GM12878 (cell line): ENCODE data around the gene ERC2. TPM values are rescaled to one million over a fixed set of nuclear protein-coding genes. Genes with fewer than 3 reads are reported as not detected.

Experiments
- ATAC-seq: fragments of 200-7000 bp; cut with Tn5 transposase; 3 replicates; pipeline ENCODE4 v1.9.1; 2020; ENCODE audit warnings: mild to moderate bottlenecking, moderate library complexity
- BruUV-seq: library from RNA; stranded (reverse); fragments of 400-500 nt; replicated peaks from 2 replicates; lab custom pipeline; 2021; lab: Mats Ljungman, UMichigan
- CTCF ChIA-PET: fragments of 300-600 bp; sonication (Branson Sonifier 250); formaldehyde crosslinking; extraction: SDS; loops from one replicate; lab custom pipeline; 2021; ENCODE audit warnings: inconsistent platforms; lab: Yijun Ruan, JAX
- POLR2A ChIA-PET: fragments of 350-600 bp; formaldehyde crosslinking; extraction: SDS; loops from one replicate; lab custom pipeline; 2021; ENCODE audit warnings: inconsistent platforms; lab: Charles Lee
- RAD21 ChIA-PET: fragments of 300-600 bp; sonication (Branson Sonifier 250); formaldehyde crosslinking; loops from one replicate; lab custom pipeline; 2023; ENCODE audit warnings: antibody characterized with exemption; ENCODE audit not compliant: unreplicated experiment; lab: Charles Lee
- SMC1A ChIA-PET: fragments of 300-600 bp; sonication (Branson Sonifier 250); formaldehyde crosslinking; loops from one replicate; lab custom pipeline; 2023; ENCODE audit not compliant: unreplicated experiment, uncharacterized antibody; lab: Charles Lee
- DNase-seq: peaks from one replicate; pipeline ENCODE4 v3.0.0-alpha.2; 2011; ENCODE audit warnings: low read depth, low spot score
- FAIRE-seq: peaks from 3 replicates; lab custom pipeline; 2011; peaks lifted over from hg19 to GRCh38; lab: Jason Lieb, UNC
- H2AFZ ChIP-seq: 2 replicates; pipeline ENCODE4 v1.6.0; 2011; ENCODE audit warnings: low read depth, low read length, control low read depth; ENCODE audit not compliant: control insufficient read depth
- H3K27ac ChIP-seq: 2 replicates; pipeline ENCODE4 v1.5.1; 2011; ENCODE audit warnings: control low read depth; ENCODE audit not compliant: control insufficient read depth, insufficient read depth
- H3K27me3 ChIP-seq, 2 experiments: replicated peaks in 1 of 2; 2 replicates each; pipeline versions ENCODE4 v1.6.0 to v1.6.1; 2011; ENCODE audit warnings: low read length in 1 of 2; ENCODE audit not compliant: control insufficient read depth in 2 of 2, insufficient read depth in 2 of 2
- H3K36me3 ChIP-seq, 2 experiments: 2 replicates each; pipeline ENCODE4 v1.5.1; 2011; ENCODE audit warnings: low read length in 1 of 2; ENCODE audit not compliant: control insufficient read depth in 2 of 2, insufficient read depth in 2 of 2
- H3K4me1 ChIP-seq: 2 replicates; pipeline ENCODE4 v1.6.1; 2011; ENCODE audit warnings: mild to moderate bottlenecking, low read length, moderate library complexity, mixed read lengths; ENCODE audit not compliant: control insufficient read depth, insufficient read depth
- H3K4me2 ChIP-seq: 2 replicates; pipeline ENCODE4 v1.6.0; 2011; ENCODE audit warnings: control low read depth; ENCODE audit not compliant: control insufficient read depth, insufficient read depth
- H3K4me3 ChIP-seq: fragments of 200-600 bp; sonication (generic); 2 replicates; pipeline ENCODE4 v1.5.1; 2016
- H3K79me2 ChIP-seq: 2 replicates; pipeline ENCODE4 v1.6.0; 2011; ENCODE audit warnings: low read length; ENCODE audit not compliant: control insufficient read depth, insufficient read depth
- H3K9ac ChIP-seq: 2 replicates; pipeline ENCODE4 v1.8.0; 2011; ENCODE audit warnings: low read length, control low read depth, mixed read lengths; ENCODE audit not compliant: control insufficient read depth, insufficient read depth
- H3K9me3 ChIP-seq: replicated peaks from 3 replicates; pipeline ENCODE4 v1.5.1; 2011; ENCODE audit warnings: mild to moderate bottlenecking, low read length; ENCODE audit not compliant: control insufficient read depth, insufficient read depth
- H4K20me1 ChIP-seq: 2 replicates; pipeline ENCODE4 v1.6.0; 2011; ENCODE audit not compliant: control insufficient read depth, insufficient read depth
- ASH2L ChIP-seq: fragments of 300-600, 200-600 bp; sonication (generic); IDR thresholded peaks from 2 replicates; pipeline ENCODE4 v1.6.1; 2017; ENCODE audit warnings: low read depth, mild to moderate bottlenecking, borderline replicate concordance
- CBFB ChIP-seq: IDR thresholded peaks from 2 replicates; pipeline ENCODE4 v1.6.1; 2016; ENCODE audit warnings: antibody characterized with exemption, low read depth
- HDAC6 ChIP-seq: fragments of 200-600 bp; sonication (generic); IDR thresholded peaks from one replicate; pipeline ENCODE4 v1.8.0; 2017; ENCODE audit warnings: antibody characterized with exemption; ENCODE audit not compliant: unreplicated experiment
- JUNB ChIP-seq: IDR thresholded peaks from 2 replicates; pipeline ENCODE4 v1.6.1; 2016; ENCODE audit warnings: antibody characterized with exemption, mild to moderate bottlenecking
- KLF5 ChIP-seq: fragments of 450-650 bp; IDR thresholded peaks from 2 replicates; pipeline ENCODE4 v1.6.1; 2014; ENCODE audit warnings: mild to moderate bottlenecking; ENCODE audit not compliant: partially characterized antibody
- MTA2 ChIP-seq: fragments of 450-650 bp; IDR thresholded peaks from 2 replicates; pipeline ENCODE4 v1.6.1; 2016; ENCODE audit warnings: low read depth, mild to moderate bottlenecking, moderate library complexity
- NBN ChIP-seq: fragments of 450-650 bp; IDR thresholded peaks from 2 replicates; pipeline ENCODE4 v1.6.1; 2016
- NFXL1 ChIP-seq: fragments of 450-650 bp; IDR thresholded peaks from 2 replicates; pipeline ENCODE4 v1.6.1; 2017; ENCODE audit warnings: antibody characterized with exemption, mild to moderate bottlenecking, borderline replicate concordance
- SREBF2 ChIP-seq: IDR thresholded peaks from 2 replicates; pipeline ENCODE4 v1.6.1; 2012; ENCODE audit warnings: mild to moderate bottlenecking, low read length
- STAT3 ChIP-seq: IDR thresholded peaks from 2 replicates; pipeline ENCODE4 v1.6.1; 2011; ENCODE audit warnings: low read depth, low read length, improper control_type of control experiment
- TAF1 ChIP-seq: IDR thresholded peaks from 2 replicates; pipeline ENCODE4 v1.6.1; 2011; ENCODE audit warnings: mild to moderate bottlenecking, low read depth, low read length, borderline replicate concordance
- WRNIP1 ChIP-seq: IDR thresholded peaks from 2 replicates; pipeline ENCODE4 v1.6.1; 2011; ENCODE audit warnings: low read depth, low read length, improper control_type of control experiment, borderline replicate concordance
- ZNF207 ChIP-seq: fragments of 450-650 bp; IDR thresholded peaks from 2 replicates; pipeline ENCODE4 v1.6.1; 2014; ENCODE audit warnings: antibody characterized with exemption, mild to moderate bottlenecking, borderline replicate concordance
- WGBS: methylation state at CpG from one replicate; pipeline ENCODE4 v1.1.6; 2016; ENCODE audit warnings: low lambda C conversion rate; ENCODE audit not compliant: insufficient replicate concordance, insufficient coverage; ENCODE audit errors: missing lambda C conversion rate; 5-methylcytosine and 5-hydroxymethylcytosine counted together
- in situ Hi-C: fragments of 300-500 bp; cut with MboI; formaldehyde crosslinking; loops from 9 replicates; pipeline ENCODE4 v1.14.3; 2018; ENCODE audit warnings: mixed read lengths
- intact Hi-C: fragments of 100-400 bp; cut with micrococcal nuclease; formaldehyde crosslinking; loops from one replicate; pipeline ENCODE4 v1.14.2; 2022; ENCODE audit not compliant: unreplicated experiment
- polyA plus RNA-seq, 11 experiments: library from polyadenylated mRNA; depleted of rRNA in 4 of 11; unstranded in 6 of 11; stranded (reverse) in 5 of 11; fragments of >200 nt; fragmentation: Nextera tagmentation in 4 of 11; fragmentation: Illumina TruSeq in 1 of 11; extraction: Ambion mirVana in 4 of 11; extraction: Trizol in 1 of 11; gene quantifications; 1 replicate in 1 of 11; 2 replicates in 10 of 11; pipeline versions ENCODE4 v1.2.1 to v1.2.3, GENCODE V29; 2011 to 2016; ENCODE audit warnings: inconsistent platforms in 2 of 11, missing spikeins in 2 of 11, low read depth in 1 of 11
- total RNA-seq, 4 experiments: library from RNA; depleted of rRNA in 3 of 4; stranded (reverse); fragments of >200 nt in 3 of 4; fragmentation: Illumina TruSeq in 1 of 4; extraction: Trizol in 1 of 4; gene quantifications; 2 replicates each; pipeline versions ENCODE4 v1.2.1 to v1.2.3, GENCODE V29; 2013 to 2021
- TF ChIP-seq, protein P1 (sequence below): IDR thresholded peaks from 2 replicates; pipeline ENCODE4 v1.6.1; 2012; ENCODE audit warnings: mild to moderate bottlenecking, low read depth, low read length
- TF ChIP-seq, protein P2 (sequence below): fragments of 450-650 bp; formaldehyde crosslinking; IDR thresholded peaks from 2 replicates; pipeline ENCODE4 v1.5.0; 2022; ENCODE audit warnings: mild to moderate bottlenecking, missing genetic modification characterization
- TF ChIP-seq, protein P3 (sequence below): fragments of 450-650 bp; formaldehyde crosslinking; IDR thresholded peaks from 2 replicates; pipeline ENCODE4 v1.4.0; 2022; ENCODE audit warnings: mild to moderate bottlenecking, moderate library complexity

The ERC2 gene
- total and polyA plus RNA-seq, 10 of the 15 experiments (the other 5 are each of a cell fraction or from before 2014, with no cell fraction given), result 0.06 to 1.4 (median 0.12) TPM; not detected in 3

DNA sequence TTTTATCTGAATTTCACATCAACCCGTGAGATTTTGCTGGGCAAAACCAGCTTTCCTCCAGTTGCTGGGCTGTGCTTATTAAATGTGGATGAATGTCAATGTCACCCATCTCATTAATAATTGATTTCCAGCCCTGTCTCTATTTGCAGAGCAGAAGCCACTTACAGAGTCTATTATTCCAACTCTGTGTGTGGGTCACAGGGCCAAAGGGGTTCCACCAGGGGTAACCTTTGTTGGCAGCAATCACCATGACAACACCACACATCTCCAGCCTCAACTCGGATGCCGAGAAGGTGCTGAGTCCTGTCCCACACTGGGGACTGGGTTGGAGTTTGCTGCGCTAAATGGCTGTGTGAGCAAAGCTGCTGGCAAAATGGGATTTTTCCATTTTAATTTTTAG lies 930.1 kb downstream of the ERC2 start:
- Histone ChIP-seq H3K9me3 (no peaks in the 10 kb centered on the region; the same call in 2 of the 3 replicates), H3K4me1 (no peaks in the 10 kb centered on the region), H3K27ac (no peak overlapping the region), H2AFZ (no peak overlapping the region), H3K9ac (no peak overlapping the region), H3K36me3 (no peaks in the 10 kb centered on the region), H3K27me3 (no peaks in the 10 kb centered on the region; a peak in 2 of 4 replicates), H3K4me3 (no peak overlapping the region), H3K4me2 (no peak overlapping the region), H4K20me1 (no peaks in the 10 kb centered on the region), H3K79me2 (no peaks in the 10 kb centered on the region)
- FAIRE-seq (no peak), DNase-seq (no peak), ATAC-seq (no peak)
- CTCF ChIA-PET, result interaction anchor here (1.3 kb wide), 1 partner anchor 14 kb away, joined by 3 read pairs; no protein-coding TSS in a partner anchor
- POLR2A ChIA-PET, result interaction anchor here (0.6 kb wide), 1 partner anchor 63 kb away, joined by 6 read pairs; no protein-coding TSS in a partner anchor
- intact Hi-C loops (no loop called here), in situ Hi-C loops (no loop called here)
- no TSS peak for BruUV-seq
- 44% methylated on average over 4 of the region's 4 CpGs for WGBS
- SMC1A ChIA-PET, result no interaction called here
- RAD21 ChIA-PET, result no interaction called here
- TF ChIP-seq, protein P1, sequence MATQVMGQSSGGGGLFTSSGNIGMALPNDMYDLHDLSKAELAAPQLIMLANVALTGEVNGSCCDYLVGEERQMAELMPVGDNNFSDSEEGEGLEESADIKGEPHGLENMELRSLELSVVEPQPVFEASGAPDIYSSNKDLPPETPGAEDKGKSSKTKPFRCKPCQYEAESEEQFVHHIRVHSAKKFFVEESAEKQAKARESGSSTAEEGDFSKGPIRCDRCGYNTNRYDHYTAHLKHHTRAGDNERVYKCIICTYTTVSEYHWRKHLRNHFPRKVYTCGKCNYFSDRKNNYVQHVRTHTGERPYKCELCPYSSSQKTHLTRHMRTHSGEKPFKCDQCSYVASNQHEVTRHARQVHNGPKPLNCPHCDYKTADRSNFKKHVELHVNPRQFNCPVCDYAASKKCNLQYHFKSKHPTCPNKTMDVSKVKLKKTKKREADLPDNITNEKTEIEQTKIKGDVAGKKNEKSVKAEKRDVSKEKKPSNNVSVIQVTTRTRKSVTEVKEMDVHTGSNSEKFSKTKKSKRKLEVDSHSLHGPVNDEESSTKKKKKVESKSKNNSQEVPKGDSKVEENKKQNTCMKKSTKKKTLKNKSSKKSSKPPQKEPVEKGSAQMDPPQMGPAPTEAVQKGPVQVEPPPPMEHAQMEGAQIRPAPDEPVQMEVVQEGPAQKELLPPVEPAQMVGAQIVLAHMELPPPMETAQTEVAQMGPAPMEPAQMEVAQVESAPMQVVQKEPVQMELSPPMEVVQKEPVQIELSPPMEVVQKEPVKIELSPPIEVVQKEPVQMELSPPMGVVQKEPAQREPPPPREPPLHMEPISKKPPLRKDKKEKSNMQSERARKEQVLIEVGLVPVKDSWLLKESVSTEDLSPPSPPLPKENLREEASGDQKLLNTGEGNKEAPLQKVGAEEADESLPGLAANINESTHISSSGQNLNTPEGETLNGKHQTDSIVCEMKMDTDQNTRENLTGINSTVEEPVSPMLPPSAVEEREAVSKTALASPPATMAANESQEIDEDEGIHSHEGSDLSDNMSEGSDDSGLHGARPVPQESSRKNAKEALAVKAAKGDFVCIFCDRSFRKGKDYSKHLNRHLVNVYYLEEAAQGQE, result no peak
- no peak for TF ChIP-seq SREBF2
- no peak for TF ChIP-seq STAT3
- no peak for TF ChIP-seq HDAC6
- no peak for TF ChIP-seq ZNF207
- no peak for TF ChIP-seq ASH2L
- TF ChIP-seq TAF1, result no peak
- no peak for TF ChIP-seq JUNB
- TF ChIP-seq, protein P2, sequence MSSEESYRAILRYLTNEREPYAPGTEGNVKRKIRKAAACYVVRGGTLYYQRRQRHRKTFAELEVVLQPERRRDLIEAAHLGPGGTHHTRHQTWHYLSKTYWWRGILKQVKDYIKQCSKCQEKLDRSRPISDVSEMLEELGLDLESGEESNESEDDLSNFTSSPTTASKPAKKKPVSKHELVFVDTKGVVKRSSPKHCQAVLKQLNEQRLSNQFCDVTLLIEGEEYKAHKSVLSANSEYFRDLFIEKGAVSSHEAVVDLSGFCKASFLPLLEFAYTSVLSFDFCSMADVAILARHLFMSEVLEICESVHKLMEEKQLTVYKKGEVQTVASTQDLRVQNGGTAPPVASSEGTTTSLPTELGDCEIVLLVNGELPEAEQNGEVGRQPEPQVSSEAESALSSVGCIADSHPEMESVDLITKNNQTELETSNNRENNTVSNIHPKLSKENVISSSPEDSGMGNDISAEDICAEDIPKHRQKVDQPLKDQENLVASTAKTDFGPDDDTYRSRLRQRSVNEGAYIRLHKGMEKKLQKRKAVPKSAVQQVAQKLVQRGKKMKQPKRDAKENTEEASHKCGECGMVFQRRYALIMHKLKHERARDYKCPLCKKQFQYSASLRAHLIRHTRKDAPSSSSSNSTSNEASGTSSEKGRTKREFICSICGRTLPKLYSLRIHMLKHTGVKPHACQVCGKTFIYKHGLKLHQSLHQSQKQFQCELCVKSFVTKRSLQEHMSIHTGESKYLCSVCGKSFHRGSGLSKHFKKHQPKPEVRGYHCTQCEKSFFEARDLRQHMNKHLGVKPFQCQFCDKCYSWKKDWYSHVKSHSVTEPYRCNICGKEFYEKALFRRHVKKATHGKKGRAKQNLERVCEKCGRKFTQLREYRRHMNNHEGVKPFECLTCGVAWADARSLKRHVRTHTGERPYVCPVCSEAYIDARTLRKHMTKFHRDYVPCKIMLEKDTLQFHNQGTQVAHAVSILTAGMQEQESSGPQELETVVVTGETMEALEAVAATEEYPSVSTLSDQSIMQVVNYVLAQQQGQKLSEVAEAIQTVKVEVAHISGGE (CRISPR knock-in tag), result no peak
- TF ChIP-seq, protein P3, sequence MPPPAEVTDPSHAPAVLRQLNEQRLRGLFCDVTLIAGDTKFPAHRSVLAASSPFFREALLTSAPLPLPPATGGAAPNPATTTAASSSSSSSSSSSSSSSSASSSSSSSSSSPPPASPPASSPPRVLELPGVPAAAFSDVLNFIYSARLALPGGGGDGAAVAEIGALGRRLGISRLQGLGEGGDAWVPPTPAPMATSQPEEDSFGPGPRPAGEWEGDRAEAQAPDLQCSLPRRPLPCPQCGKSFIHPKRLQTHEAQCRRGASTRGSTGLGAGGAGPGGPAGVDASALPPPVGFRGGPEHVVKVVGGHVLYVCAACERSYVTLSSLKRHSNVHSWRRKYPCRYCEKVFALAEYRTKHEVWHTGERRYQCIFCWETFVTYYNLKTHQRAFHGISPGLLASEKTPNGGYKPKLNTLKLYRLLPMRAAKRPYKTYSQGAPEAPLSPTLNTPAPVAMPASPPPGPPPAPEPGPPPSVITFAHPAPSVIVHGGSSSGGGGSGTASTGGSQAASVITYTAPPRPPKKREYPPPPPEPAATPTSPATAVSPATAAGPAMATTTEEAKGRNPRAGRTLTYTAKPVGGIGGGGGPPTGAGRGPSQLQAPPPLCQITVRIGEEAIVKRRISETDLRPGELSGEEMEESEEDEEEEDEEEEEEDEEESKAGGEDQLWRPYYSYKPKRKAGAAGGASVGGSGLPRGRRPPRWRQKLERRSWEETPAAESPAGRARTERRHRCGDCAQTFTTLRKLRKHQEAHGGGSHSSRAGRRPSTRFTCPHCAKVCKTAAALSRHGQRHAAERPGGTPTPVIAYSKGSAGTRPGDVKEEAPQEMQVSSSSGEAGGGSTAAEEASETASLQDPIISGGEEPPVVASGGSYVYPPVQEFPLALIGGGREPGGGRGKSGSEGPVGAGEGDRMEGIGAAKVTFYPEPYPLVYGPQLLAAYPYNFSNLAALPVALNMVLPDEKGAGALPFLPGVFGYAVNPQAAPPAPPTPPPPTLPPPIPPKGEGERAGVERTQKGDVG (CRISPR knock-in tag), result no peak
- TF ChIP-seq CBFB, result no peak
- no peak for TF ChIP-seq NFXL1
- no peak for TF ChIP-seq NBN
- no peak for TF ChIP-seq MTA2
- no peak for TF ChIP-seq KLF5
- TF ChIP-seq WRNIP1, result no peak
